Stimulated activated CD4-positive, alpha-beta T cell treated with anti-CD3 and anti-CD28 coated beads, Interleukin-4, amount 100 ng/mL, for 24 hours (primary cell): ENCODE data around the gene PPP6C.
"Not testable (repeated sequence)": the region's sequence is repeated elsewhere in the genome, so short reads cannot be mapped to it uniquely, and the experiment has no call there.

Experiments used
- DNase-seq: peaks from one replicate; pipeline ENCODE4 v3.0.0-alpha.2; 2020

Gene PPP6C

GRCh38 chr9:125180876-125181275 lies 8.7 kb downstream of the PPP6C start:
- no peak for DNase-seq

GRCh38 chr9:125179776-125180175 lies 9.8 kb downstream of the PPP6C start:
- DNase-seq: not testable (repeated sequence)

DNA sequence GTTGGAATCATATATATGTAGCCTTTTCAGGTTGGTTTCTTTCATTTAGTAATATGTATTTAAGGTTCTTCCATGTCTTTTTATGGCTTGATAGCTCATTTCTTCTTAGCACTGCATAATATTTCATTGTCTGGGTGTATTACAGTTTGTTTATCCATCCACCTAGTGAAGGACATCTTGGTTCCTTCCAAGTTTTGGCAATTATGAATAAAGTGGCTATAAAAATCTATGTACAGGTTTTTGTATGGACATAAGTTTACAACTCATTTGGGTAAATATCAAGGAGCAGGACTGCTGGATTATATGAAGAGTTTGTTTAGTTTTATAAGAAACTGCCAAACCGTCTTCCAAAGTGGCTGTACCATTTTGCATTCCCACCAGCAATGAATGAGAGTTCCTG lies 11.7 kb downstream of the PPP6C start:
- no peak for DNase-seq

DNA sequence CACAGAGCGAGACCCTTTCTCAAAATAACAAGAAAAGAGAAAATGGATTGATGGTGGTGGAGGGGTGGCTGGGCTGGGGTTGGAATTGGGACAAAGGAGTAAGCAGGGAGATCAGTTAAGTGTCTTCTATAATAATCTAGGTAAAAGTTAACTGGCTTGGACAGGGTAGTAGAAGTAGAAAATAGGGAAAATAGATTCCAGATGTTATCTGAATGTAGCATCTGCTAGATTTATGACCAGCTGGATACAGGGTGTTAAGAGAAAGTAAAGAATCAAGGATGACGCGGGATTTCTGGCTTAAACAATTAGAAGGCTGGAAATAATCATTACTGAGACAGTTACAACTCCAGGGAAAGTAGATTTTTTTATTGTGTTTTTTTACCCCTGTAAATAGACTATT lies 13.0 kb downstream of the PPP6C start:
- no peak for DNase-seq

DNA sequence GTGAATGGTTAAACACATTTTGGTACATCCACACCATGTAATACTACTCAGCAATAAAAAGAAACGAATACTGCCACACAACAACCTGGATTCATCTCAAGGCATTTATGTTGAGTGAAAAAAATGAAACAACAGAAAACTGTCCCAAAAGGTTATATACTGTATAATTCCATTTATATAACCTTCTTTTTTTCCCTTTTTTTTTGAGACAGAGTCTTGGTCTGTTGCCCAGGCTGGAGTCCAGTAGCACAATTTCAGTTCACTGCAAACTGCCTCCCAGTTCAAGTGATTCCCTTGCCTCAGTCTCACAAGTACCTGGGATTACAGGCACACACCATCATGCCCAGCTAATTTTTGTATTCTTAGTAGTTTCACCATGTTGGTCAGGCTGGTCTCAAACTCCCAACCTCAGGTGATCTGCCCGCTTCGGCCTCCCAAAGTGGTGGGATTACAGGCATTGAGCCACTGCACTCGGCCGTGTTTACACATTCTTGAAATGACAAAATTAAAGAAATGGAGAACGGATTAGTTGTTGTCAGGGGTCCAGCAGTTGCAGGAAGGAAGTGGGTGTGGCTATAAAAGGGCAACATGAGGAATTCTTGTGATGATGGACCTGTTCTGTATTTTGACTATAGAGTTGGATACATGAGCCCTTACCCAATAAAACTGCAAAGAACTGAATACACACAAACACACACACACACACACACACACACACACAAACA lies 17.4 kb downstream of the PPP6C start:
- DNase-seq: no peak

GRCh38 chr9:125169895-125170294 lies 19.7 kb downstream of the PPP6C start:
- DNase-seq: no peak

GRCh38 chr9:125166762-125167161 lies 22.8 kb downstream of the PPP6C start:
- DNase-seq: no peak

DNA sequence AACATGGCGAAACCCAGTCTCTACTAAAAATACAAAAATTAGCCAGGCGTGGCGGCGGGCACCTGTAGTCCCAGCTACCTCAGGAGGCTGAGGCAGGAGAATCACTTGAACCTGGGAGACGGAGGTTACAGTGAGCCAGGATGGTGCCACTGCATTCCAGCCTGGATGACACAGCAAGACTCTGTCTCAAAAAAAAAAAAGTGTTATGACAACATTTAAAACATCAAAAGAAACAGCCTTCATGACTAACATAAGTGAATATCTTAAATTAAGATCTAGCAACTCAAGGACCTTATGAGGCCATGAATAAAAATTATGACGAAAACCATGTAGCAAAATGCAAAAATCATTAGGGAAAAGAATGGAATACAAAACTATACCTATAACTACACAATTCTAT lies 26.7 kb downstream of the PPP6C start:
- not testable (repeated sequence) for DNase-seq

DNA sequence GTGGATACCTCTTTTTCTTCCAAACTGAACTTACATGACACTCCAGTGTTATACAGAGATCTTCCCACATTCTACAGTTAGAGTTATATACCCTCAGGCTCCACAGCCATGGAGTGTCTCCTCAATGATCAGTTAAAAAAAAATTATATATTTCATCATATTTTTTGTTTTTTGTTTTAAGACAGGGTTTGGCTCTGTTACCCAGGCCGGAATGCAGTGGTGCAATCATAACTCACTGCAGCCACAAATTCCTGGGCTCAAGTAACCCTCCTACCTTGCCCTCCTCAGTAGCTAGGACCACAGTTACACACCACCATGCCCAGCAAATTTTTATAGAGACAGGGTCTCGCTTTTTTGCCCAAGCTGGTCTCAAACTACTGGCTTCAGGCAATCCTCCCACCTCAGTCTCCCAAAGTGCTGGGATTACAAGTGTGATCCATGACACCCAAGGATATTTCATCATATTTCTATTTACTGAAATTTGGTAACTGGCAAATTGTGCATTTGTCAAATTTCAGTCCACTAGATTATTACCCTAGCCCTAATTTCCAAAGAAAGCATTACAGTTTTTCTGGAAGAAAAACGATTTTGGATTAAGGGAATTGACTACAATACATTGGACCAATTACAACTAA lies 28.2 kb downstream of the PPP6C start:
- DNase-seq: no peak

DNA sequence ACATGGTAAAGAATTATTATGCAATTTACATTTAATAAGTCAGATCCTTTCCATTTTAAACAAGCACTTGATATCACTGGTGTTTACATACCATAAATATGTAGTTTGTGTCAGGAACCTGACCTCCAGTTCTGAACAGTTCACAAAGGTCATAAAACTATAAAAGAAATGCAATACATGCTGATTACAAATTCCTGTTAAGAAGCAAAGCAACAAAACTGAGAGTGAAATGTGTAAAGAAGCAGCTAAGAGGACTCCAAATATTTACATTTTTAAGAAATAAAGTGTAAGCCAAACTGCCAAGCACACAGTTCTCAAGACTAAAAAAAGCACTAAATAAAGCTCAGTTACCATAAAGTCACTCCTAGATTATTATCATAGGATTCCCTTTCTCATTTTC lies 28.9 kb downstream of the PPP6C start:
- no peak for DNase-seq

DNA sequence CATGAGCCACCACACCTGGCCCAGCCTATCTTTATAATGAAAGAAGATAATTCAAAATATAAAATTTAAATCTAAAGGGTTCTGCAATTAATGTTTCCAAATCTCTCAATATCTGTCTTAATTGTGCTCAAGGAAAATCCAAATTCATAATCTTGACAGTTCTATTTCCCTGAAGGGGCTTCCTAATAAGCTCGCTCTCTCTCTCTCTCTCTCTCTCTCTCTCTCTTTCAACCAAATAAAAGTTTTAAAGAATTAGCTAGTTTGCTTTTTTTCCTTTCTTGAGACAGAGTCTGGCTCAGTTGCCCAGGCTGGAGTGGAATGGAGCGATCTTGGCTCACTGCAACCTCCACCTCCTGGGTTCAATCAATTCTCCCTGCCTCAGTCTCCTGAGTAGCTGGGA lies 33.1 kb downstream of the PPP6C start:
- DNase-seq: no peak

GRCh38 chr9:125153712-125154367 lies 35.8 kb downstream of the PPP6C start:
- DNase-seq: no peak

- DNase-seq: no peak
Measured at GRCh38 chr9:125151730-125152129, 37.9 kb downstream of the PPP6C start.

DNA sequence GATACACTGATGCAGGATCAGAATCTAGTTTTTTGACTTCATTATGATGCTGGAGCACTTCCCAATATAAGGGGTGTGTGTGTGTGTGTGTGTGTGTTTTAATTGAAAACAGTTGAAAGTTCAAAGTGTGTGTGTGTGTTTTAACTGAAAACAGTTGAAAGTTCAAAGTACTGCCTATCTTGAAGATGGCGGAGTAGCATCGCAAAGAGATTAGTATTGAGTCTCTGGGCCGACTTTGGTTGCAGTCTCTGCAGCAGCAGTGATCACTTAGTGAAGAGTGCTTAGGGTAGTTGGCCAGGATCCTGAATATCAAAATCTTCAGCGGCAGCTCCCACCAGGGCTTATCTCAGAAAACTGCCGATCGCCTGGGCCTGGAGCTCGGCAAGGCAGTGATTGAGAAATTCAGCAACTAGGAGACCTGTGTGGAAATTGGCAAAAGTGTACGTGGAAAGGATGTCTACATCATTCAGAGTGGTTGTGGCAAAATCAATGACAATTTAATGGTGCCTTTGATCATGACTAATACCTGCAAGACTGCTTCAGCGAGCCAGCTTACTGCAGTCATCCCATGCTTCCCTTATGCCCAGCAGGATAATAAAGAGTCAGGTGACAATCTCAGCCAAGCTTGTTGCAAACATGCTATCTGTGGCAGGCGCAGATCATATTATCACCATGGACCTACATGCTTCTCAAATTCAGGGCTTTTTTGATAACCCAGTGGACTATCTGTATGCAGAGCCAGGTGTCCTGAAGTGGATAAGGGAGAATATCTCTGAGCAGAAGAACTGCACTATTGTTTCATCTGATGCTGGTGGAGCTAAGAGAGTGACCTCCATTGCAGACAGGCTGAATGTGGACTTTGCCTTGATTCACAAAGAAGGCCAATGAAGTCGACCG lies 39.0 kb downstream of the PPP6C start:
- DNase-seq: no peak

- no peak for DNase-seq
Measured at GRCh38 chr9:125147401-125147951, 42.1 kb downstream of the PPP6C start.

GRCh38 chr9:125146247-125146646 lies 43.4 kb downstream of the PPP6C start:
- no peak for DNase-seq

GRCh38 chr9:125145425-125145824 lies 44.2 kb downstream of the PPP6C start:
- no peak for DNase-seq

- DNase-seq: peak; percentile 99
Measured at GRCh38 chr9:125143377-125144090, 46.1 kb downstream of the PPP6C start, which contains the start of gene SCAI. TSS of gene SCAI (minus strand) at chr9:125143528. CDS start at chr9:125143437, 91 bp downstream.

DNA sequence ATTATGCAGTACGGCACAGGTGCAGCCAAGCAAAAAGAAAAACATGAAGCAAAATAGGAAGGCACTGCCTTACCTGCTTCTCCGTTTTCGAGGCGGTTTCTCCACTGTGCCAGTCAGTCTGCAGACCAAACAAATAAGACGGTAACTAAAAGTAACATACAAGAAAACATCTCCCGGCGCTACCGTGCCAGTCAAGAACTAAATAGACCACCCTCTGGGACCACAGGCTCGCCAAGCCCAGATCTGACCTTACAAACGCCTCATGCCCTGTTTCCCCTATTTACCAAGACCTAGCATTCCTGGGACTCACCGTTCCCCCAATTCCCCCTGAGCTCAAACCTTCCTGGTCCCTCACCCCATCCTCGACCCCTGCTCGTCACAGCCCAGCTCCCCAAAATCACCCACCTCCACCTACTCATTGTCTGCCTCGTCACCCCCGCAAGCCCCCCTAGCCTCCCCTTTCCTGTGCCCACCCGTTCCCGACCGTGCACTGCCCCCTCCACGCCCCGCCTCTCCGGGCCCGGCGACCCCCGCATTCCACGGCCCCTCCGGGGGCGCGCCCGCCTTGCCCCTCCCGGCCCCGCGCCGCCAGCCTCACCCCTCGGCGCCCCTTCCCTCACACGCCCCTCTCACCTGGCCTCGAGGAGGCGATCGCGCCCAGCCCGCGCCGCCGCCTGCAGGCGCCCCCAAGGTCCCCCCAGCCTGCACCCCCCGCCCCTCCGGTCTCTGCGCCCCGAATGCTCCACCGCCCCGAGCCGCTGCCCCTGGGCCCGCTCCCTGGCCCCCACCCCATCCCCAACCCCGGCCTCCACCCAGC lies 46.8 kb downstream of the PPP6C start:
- peak; percentile 7 for DNase-seq

DNA sequence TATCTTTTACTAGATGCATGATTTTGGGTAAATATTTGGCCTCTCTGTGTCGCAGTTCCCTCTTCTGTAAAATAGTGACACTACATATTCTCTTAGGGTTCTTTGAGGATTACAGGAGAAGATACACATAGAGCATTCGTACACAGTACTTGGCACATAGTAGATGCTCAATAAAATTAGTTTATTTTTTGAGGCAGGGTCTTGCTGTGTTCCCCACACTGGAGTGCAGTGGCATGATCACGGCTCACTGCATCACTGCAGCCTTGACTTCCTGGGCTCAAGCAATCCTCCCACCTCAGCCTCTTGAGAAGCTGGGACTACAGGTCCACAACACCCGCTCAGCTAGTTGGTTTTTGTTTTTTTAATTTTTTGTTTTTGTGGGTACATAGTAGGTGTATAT lies 47.9 kb downstream of the PPP6C start:
- no peak for DNase-seq

GRCh38 chr9:125141251-125141650 lies 48.4 kb downstream of the PPP6C start:
- no peak for DNase-seq
